Lung (tissue), 12 donors: Measurements from ENCODE around the gene NIPSNAP3A. TPM values are rescaled to one million over a fixed set of nuclear protein-coding genes. Genes with fewer than 3 reads are reported as not detected.

Experiments used
- ATAC-seq: fragments of 200-7000 bp; cut with Tn5 transposase; one replicate; pipeline ENCODE4 v1.9.1; 2020; ENCODE audit warnings: moderate number of reproducible peaks; ENCODE audit not compliant: insufficient read depth, low FRiP score
- DNase-seq, 3 donors: peaks; one replicate each; pipeline ENCODE4 v3.0.0-alpha.2; 2013 to 2017
- H3K27ac ChIP-seq, 2 donors: one replicate each; pipeline ENCODE4 v1.5.1; 2013; ENCODE audit warnings: mild to moderate bottlenecking in 2 of 2, moderate library complexity in 2 of 2, control low read depth in 1 of 2, inconsistent platforms in 1 of 2, low read depth in 1 of 2, low read length in 1 of 2
- H3K27me3 ChIP-seq, 3 donors: one replicate each; pipeline ENCODE4 v1.5.1; 2013; ENCODE audit warnings: low read length in 2 of 3; ENCODE audit not compliant: control insufficient read depth in 3 of 3, insufficient read depth in 3 of 3
- H3K36me3 ChIP-seq, 4 donors: one replicate each; pipeline ENCODE4 v1.5.1; 2013; ENCODE audit warnings: low read length in 4 of 4, mild to moderate bottlenecking in 1 of 4, moderate library complexity in 1 of 4; ENCODE audit not compliant: control insufficient read depth in 4 of 4, insufficient read depth in 4 of 4
- H3K4me1 ChIP-seq, 5 donors: one replicate each; pipeline ENCODE4 v1.5.1; 2013; ENCODE audit warnings: low read length in 5 of 5, mild to moderate bottlenecking in 2 of 5, moderate library complexity in 1 of 5; ENCODE audit not compliant: control insufficient read depth in 5 of 5, insufficient read depth in 5 of 5
- H3K4me3 ChIP-seq: one replicate; pipeline ENCODE4 v1.5.1; 2013; ENCODE audit warnings: mild to moderate bottlenecking, control low read depth, moderate library complexity
- H3K9ac ChIP-seq, 2 donors: one replicate each; pipeline ENCODE4 v1.5.1; 2013; ENCODE audit warnings: low read length in 2 of 2, control low read depth in 1 of 2; ENCODE audit not compliant: insufficient read depth in 1 of 2
- H3K9me3 ChIP-seq, 4 donors: one replicate each; pipeline ENCODE4 v1.5.1; 2013; ENCODE audit warnings: low read length in 3 of 4, mild to moderate bottlenecking in 1 of 4, moderate library complexity in 1 of 4; ENCODE audit not compliant: control insufficient read depth in 4 of 4, insufficient read depth in 3 of 4
- CTCF ChIP-seq: IDR thresholded peaks from 2 replicates; pipeline ENCODE4 v1.5.1; 2012; ENCODE audit warnings: mild to moderate bottlenecking; ENCODE audit errors: control extremely low read depth, extremely low read depth
- WGBS, 2 donors: extraction: QIAGEN DNeasy Blood & Tissue Kit; methylation state at CpG; one replicate each; pipeline ENCODE4 v1.1.7; 2013; 5-methylcytosine and 5-hydroxymethylcytosine counted together
- polyA plus RNA-seq, 2 donors: library from polyadenylated mRNA; stranded (reverse); fragments of 200-250 nt; gene quantifications; one replicate each; pipeline ENCODE4 v1.2.1, GENCODE V29; 2013
- total RNA-seq, 2 donors: library from RNA; depleted of rRNA in 1 of 2; stranded (reverse); fragments of >200 nt in 1 of 2; gene quantifications; one replicate each; pipeline ENCODE4 v1.2.1, GENCODE V29; 2014 to 2021
- donor health status: control.
- donor health status: control.
- donor health status: Bipolar disorder and iron deficiency.
- donor health status: healthy.
- donor health status: DM: yes; HTN: yes; CAD: no.

The NIPSNAP3A gene
- total and polyA plus RNA-seq, 4 donors: 18.9 to 49.5 (median 21.8) TPM

DNA sequence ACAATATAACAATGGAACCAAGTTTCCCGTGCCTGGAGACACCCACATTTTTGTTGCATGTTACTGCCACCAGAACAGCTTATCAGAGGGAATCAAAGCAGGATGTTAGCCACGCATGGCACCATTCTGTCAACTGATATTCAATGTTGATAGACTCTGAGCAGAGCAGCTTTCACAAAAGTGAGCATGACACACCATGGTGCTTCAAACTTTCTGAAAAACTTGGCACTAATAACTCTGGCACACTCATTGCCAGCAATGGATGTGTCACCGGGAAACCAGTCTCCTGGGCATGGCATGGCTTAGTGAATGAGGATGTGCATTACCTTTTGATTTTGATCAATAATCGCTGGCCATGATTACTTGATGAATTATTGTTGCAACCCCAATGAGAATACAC is 36.1 kb downstream of the NIPSNAP3A start:
- H3K36me3 ChIP-seq: peaks cover 10 to 41% (median 24%) of the 10 kb centered on the region in 4 donors
- TF ChIP-seq CTCF: no peak
- DNase-seq: no peak

GRCh38 chr9:104784098-104784497 is 36.6 kb downstream of the NIPSNAP3A start:
- Histone ChIP-seq H3K4me3 (no peak overlapping the region), H3K4me1 (no peaks in the 10 kb centered on the region), H3K9ac (no peak overlapping the region), H3K9me3 (no peaks in the 10 kb centered on the region), H3K36me3 (peaks cover 13 to 44% (median 29%) of the 10 kb centered on the region in 4 donors), H3K27ac (no peak overlapping the region), H3K27me3 (no peaks in the 10 kb centered on the region)
- DNase-seq (no peak), ATAC-seq (no peak)
- WGBS, 2 donors: 14 to 44% methylated on average over 2 of the region's 2 CpGs
- TF ChIP-seq CTCF: no peak

More for the DNA sequence above, 36.1 kb downstream of the NIPSNAP3A start:
- H3K9me3 ChIP-seq: no peaks in the 10 kb centered on the region
- H3K27ac ChIP-seq: no peak overlapping the region
- no peaks in the 10 kb centered on the region for H3K27me3 ChIP-seq
- peaks cover 0 to 4% (median 0%) of the 10 kb centered on the region in 5 donors for H3K4me1 ChIP-seq
- no peak overlapping the region for H3K4me3 ChIP-seq
- ATAC-seq: no peak
- H3K9ac ChIP-seq: no peak overlapping the region
- 91 to 94% methylated on average over 4 of the region's 4 CpGs for WGBS, 2 donors

GRCh38 chr9:104786293-104786692 is 38.8 kb downstream of the NIPSNAP3A start:
- Histone ChIP-seq H3K4me1 (no peaks in the 10 kb centered on the region), H3K4me3 (no peak overlapping the region), H3K27ac (no peak overlapping the region), H3K36me3 (peaks cover 14 to 51% (median 31%) of the 10 kb centered on the region in 4 donors), H3K9me3 (no peaks in the 10 kb centered on the region), H3K27me3 (no peaks in the 10 kb centered on the region), H3K9ac (no peak overlapping the region)
- DNase-seq: no peak
- ATAC-seq: no peak
- 97 to 100% methylated on average over 1 of the region's 1 CpG for WGBS, 2 donors
- TF ChIP-seq CTCF: no peak
